Fibroblast of villous mesenchyme (primary cell): ENCODE data around the gene TOMM20. TPM values are rescaled to one million over a fixed set of nuclear protein-coding genes. Genes with fewer than 3 reads are reported as not detected.

Source experiments
- DNase-seq: peaks from one replicate; pipeline ENCODE4 v3.0.0-alpha.2; 2010; ENCODE audit warnings: low read depth
- H3K4me3 ChIP-seq: 2 replicates; pipeline ENCODE4 v1.5.1; 2011; ENCODE audit warnings: low read depth, mild to moderate bottlenecking, low read length
- total RNA-seq: library from RNA; depleted of rRNA; stranded (reverse); fragments of >200 nt; gene quantifications from 2 replicates; pipeline ENCODE4 v1.2.3, GENCODE V29; 2012
- TF ChIP-seq, protein P1 (sequence below): IDR thresholded peaks from 2 replicates; pipeline ENCODE4 v1.5.1; 2012; ENCODE audit warnings: low read depth, mild to moderate bottlenecking, low read length; ENCODE audit not compliant: insufficient read depth

Gene TOMM20
- total RNA-seq, 1 donor: 81.6 TPM

DNA sequence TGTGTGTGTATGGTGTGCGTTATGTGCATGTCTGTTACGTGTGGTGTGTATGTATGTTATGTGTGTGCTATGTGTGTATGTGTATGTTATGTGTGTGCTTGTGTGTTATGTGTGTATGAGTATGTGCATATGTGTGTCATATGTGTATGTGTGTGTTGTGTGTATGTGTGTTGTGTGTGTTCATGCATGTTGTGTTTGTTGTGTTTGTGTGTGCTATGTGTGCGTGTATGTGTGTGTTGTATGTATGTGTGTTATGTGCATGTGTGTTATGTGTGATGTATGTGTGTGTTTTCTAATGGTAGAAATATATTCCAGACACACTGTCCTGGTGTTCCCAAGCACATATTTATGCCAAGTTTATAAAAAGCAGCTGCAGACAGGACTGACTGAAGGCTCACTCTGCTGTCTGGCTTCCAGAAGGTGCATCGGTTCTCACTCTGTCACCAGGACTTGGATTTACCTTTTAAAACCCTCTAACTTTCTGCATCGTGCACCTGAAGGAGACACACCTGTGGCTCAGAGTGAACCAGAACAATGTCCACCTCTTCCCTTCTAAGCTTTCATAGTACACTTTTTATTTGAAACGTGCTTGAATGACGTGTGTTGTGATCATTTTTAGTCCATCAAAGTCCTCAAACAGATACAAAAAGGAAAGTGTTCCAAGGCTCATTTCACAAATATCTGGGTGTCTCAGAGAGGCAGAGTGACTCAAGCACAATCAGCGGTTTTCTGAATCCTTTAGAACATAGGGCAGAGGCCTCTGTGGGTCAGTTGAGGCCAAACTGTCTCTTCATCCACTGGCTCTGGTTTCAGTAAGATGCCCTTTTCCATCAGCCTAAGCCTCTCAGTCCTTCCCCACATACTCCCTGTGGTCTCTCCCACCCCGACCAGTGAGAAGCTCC is 49.9 kb downstream of the TOMM20 start:
- no peak overlapping the region for H3K4me3 ChIP-seq
- TF ChIP-seq, protein P1, sequence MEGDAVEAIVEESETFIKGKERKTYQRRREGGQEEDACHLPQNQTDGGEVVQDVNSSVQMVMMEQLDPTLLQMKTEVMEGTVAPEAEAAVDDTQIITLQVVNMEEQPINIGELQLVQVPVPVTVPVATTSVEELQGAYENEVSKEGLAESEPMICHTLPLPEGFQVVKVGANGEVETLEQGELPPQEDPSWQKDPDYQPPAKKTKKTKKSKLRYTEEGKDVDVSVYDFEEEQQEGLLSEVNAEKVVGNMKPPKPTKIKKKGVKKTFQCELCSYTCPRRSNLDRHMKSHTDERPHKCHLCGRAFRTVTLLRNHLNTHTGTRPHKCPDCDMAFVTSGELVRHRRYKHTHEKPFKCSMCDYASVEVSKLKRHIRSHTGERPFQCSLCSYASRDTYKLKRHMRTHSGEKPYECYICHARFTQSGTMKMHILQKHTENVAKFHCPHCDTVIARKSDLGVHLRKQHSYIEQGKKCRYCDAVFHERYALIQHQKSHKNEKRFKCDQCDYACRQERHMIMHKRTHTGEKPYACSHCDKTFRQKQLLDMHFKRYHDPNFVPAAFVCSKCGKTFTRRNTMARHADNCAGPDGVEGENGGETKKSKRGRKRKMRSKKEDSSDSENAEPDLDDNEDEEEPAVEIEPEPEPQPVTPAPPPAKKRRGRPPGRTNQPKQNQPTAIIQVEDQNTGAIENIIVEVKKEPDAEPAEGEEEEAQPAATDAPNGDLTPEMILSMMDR: no peak
- peak; percentile 57 for DNase-seq

DNA sequence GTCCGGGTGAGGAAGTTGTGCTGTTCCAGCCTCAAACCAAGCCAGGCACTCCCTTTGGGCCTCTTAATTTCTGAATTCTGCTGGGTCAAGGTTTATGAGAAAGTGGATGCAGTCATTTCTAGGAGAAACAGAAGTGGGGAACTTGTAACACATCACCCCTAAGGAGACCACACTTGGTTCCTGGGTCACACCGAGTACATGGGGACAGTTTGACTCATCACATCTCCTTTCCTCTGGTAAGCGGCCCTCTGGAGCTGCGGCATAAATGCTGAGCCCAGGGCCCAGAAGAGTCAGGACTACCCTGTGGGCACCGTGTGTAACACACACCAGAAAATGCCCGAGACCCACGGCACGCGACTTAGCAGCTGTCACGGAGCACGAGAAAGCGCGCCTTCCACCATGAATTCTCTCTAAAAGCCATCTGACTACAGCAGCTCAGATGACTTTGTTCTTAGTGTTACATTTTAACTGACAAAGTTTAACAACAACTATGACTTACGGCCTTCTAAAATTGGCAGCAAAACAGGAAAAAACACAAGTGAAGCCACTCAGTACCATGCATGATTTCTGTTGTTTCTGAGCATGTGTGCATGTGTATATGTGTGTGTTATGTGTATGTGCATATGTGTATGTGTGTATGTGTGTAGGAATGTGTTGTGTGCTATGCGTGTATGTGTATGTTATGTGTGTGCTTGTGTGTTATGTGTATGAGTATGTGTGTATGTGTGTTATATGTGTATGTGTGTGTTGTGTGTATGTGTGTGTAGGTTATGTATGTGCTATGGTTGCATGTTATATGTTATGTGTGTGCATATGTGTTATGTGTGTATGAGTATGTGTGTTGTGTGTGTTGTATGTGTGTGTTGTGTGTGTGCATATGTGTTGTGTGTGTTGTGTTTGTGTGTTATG is 50.8 kb downstream of the TOMM20 start:
- TF ChIP-seq, protein P1: no peak
- H3K4me3 ChIP-seq: no peak overlapping the region
- DNase-seq: peak; percentile 61

DNA sequence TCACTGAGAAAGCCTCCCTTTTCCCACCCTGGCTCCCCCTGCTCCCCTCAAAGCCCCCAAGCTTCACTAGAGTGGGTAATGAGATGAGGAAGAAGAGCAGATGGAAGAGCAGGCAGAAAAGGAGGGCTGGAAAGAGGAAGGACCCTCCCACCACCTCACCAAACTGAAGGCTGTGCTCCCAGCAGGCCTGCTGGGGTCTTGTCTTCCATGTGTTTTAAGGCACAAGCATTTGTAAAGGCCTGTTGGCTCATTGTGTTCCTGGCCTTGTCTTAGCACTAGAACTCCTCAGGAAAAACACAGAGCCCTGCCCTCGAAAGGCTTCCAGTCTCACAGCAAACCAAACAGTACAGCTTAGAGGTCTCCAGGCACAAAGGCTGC is 51.5 kb downstream of the TOMM20 start:
- TF ChIP-seq, protein P1: no peak
- no peak for DNase-seq

DNA sequence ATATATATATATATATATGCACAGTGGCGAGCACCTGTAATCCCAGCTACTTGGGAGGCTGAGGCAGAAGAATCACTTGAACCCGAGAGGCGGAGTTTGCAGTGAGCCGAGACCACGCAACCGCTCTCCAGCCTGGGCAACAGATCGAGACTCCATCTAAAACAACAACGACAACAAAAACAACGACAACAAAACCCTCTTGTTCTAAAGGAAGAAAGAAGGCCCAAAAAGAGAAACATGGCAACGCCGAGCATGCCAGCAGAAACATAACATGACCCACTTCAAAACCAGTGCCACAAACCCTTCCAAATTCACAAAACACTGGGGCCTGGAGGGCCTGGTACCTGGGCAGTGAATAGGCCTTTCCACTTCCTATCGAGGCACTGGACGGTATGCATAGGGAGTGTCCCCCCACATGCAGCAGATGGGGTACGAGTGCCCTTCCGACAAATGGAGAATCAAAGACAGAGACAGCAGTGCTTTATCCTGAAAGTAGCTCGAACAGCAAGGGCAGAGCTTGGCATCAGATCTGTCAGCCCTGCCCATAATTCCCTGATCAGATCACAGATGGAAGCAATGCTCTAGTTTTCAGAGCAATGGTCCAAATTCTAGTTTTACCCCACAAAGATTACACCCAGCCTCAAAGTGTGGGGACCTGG is 52.0 kb downstream of the TOMM20 start:
- no peak for DNase-seq

More for the DNA sequence above, 51.5 kb downstream of the TOMM20 start:
- no peak overlapping the region for H3K4me3 ChIP-seq

DNA sequence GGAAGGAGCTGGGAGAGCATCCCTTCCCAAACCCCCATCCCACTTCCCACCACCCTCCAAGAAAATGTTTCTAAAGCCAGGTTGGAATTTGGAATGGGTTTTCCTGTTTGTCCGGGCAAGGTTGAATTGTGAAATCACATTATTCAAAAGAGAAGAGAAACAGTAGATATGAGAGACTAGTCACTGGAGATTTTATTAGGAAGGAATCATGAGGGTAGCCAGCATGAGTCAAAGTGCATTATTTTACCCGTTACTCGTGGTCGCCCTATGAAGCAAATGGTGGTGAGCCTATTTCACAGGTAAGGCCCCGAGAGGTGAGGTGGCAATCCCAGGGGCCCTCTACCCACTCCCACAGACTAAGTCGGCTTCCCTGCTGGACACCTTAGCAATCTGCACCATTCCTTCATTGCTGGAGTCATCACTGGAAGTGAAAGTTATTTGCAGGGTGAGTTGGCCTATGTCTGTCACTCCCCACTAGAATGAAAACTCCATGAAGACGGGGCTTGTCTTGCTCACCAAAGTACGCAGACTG is 52.8 kb downstream of the TOMM20 start:
- H3K4me3 ChIP-seq: no peak overlapping the region
- peak; percentile 78 for DNase-seq
- TF ChIP-seq, protein P1: no peak

More for the DNA sequence above, 52.0 kb downstream of the TOMM20 start:
- TF ChIP-seq, protein P1: no peak
- no peak overlapping the region for H3K4me3 ChIP-seq
